Panc1 (cell line): ENCODE results near the gene SMIM35. TPM values are rescaled to one million over a fixed set of nuclear protein-coding genes. Genes with fewer than 3 reads are reported as not detected.

Experiments used
- ATAC-seq: fragments of 200-7000 bp; cut with Tn5 transposase; 2 replicates; pipeline ENCODE4 v1.9.1; 2020; ENCODE audit warnings: mild to moderate bottlenecking, moderate library complexity
- BruUV-seq: library from RNA; stranded (reverse); fragments of 400-500 nt; replicated peaks from 2 replicates; lab custom pipeline; 2021; lab: Mats Ljungman, UMichigan
- CTCF ChIA-PET: fragments of 300-600 bp; sonication (Branson Sonifier 250); formaldehyde crosslinking; loops from one replicate; lab custom pipeline; 2022; ENCODE audit warnings: antibody characterized with exemption; lab: Charles Lee
- POLR2A ChIA-PET: fragments of 300-600 bp; sonication (Branson Sonifier 250); formaldehyde crosslinking; loops from one replicate; lab custom pipeline; 2022; ENCODE audit warnings: antibody characterized with exemption; lab: Charles Lee
- DNase-seq: peaks from one replicate; pipeline ENCODE4 v3.0.0-alpha.2; 2010; ENCODE audit warnings: low read depth, low spot score
- H3K27ac ChIP-seq: 2 replicates; pipeline ENCODE4 v1.5.1; 2011; ENCODE audit warnings: mild to moderate bottlenecking, low read length, inconsistent platforms
- H3K27me3 ChIP-seq: fragments of 200-500 bp; sonication (Bioruptor generic); 2 replicates; pipeline ENCODE4 v1.6.0; 2014; ENCODE audit warnings: low read length, inconsistent platforms; ENCODE audit not compliant: control insufficient read depth, insufficient read depth
- H3K36me3 ChIP-seq: fragments of 200-500 bp; sonication (Bioruptor generic); 2 replicates; pipeline ENCODE4 v1.5.1; 2014; ENCODE audit warnings: inconsistent platforms, mild to moderate bottlenecking, low read length, moderate library complexity; ENCODE audit not compliant: control insufficient read depth, insufficient read depth
- H3K4me1 ChIP-seq: 2 replicates; pipeline ENCODE4 v1.5.1; 2011; ENCODE audit warnings: inconsistent platforms, mild to moderate bottlenecking, low read length, moderate library complexity; ENCODE audit not compliant: control insufficient read depth, insufficient read depth
- H3K4me3 ChIP-seq, 2 experiments: 2 replicates each; pipeline ENCODE4 v1.5.1; 2011 to 2012; ENCODE audit warnings: low read depth in 2 of 2, low read length in 2 of 2, mild to moderate bottlenecking in 2 of 2, inconsistent platforms in 1 of 2, moderate library complexity in 1 of 2
- H3K9me3 ChIP-seq: fragments of 200-500 bp; sonication (Bioruptor generic); 2 replicates; pipeline ENCODE4 v1.5.1; 2014; ENCODE audit warnings: low read depth, mild to moderate bottlenecking, inconsistent platforms, low read length, moderate library complexity; ENCODE audit not compliant: control insufficient read depth, insufficient read depth
- POLR2AphosphoS5 ChIP-seq: IDR thresholded peaks from 2 replicates; pipeline ENCODE4 v1.6.1; 2012; ENCODE audit warnings: mild to moderate bottlenecking, low read depth, low read length, moderate library complexity
- SIN3A ChIP-seq: IDR thresholded peaks from 2 replicates; pipeline ENCODE4 v1.6.1; 2012; ENCODE audit warnings: low read depth, mild to moderate bottlenecking, low read length, moderate library complexity, borderline replicate concordance; ENCODE audit not compliant: insufficient read depth
- TCF7L2 ChIP-seq: IDR thresholded peaks from 2 replicates; pipeline ENCODE4 v1.6.1; 2011; ENCODE audit warnings: mild to moderate bottlenecking, low read depth, low read length, inconsistent platforms
- in situ Hi-C: cut with HindIII; loops from 2 replicates; pipeline ENCODE4 v1.10.0; 2016; ENCODE audit warnings: low sequenced_read_pairs, low pct_unique_long_range_greater_than_20kb
- intact Hi-C: fragments of 100-400 bp; cut with micrococcal nuclease; formaldehyde crosslinking; loops from one replicate; pipeline ENCODE4 v1.10.0; 2022; ENCODE audit not compliant: unreplicated experiment
- total RNA-seq: library from RNA; stranded (reverse); gene quantifications from one replicate; pipeline ENCODE4 v1.2.1, GENCODE V29; 2021; ENCODE audit not compliant: unreplicated experiment
- TF ChIP-seq, protein P1 (sequence below), 2 experiments: IDR thresholded peaks; 2 replicates each; pipeline ENCODE4 v1.6.1; 2011 to 2012; ENCODE audit warnings: low read depth in 2 of 2, control low read depth in 1 of 2, low read length in 1 of 2, mild to moderate bottlenecking in 1 of 2, moderate library complexity in 1 of 2; ENCODE audit not compliant: insufficient read depth in 1 of 2
- TF ChIP-seq, protein P2 (sequence below): fragments of 450-650 bp; IDR thresholded peaks from 2 replicates; pipeline ENCODE4 v1.5.1; 2017; ENCODE audit warnings: mild to moderate bottlenecking

SMIM35 gene
- total RNA-seq, 1 experiment from 2014 or later, result not detected

DNA sequence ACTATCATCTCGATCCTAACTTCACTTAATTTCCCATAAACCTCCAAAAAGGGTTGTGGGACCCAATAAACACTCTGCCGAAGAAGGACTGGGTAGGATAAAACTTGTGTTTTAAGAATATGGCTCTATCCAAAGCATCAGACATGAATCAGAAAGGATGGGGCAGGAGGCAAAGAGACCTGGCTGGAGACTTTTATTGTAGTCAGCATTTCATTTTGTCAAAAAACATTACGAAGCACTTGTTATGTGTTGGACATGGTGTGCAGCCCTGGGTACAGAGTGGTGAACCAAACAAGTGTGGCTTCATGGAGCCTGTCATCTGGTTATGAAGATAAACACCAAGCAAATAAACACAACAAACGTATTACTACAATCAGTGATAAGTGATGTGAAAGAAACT is 83.3 kb downstream of the SMIM35 start:
- in situ Hi-C loops (no loop called here), intact Hi-C loops (no loop called here)
- CTCF ChIA-PET, result no interaction called here
- Histone ChIP-seq H3K27me3 (0 out of 2 replicates have a peak, but pooled peaks cover 5% of the 10 kb centered on the region), H3K9me3 (no peaks in the 10 kb centered on the region), H3K36me3 (no peaks in the 10 kb centered on the region), H3K27ac (no peak overlapping the region), H3K4me3 (no peak overlapping the region), H3K4me1 (no peaks in the 10 kb centered on the region)
- ATAC-seq, result no peak
- BruUV-seq, result no TSS peak
- no peak for DNase-seq
- no peak for TF ChIP-seq TCF7L2
- TF ChIP-seq, protein P1, sequence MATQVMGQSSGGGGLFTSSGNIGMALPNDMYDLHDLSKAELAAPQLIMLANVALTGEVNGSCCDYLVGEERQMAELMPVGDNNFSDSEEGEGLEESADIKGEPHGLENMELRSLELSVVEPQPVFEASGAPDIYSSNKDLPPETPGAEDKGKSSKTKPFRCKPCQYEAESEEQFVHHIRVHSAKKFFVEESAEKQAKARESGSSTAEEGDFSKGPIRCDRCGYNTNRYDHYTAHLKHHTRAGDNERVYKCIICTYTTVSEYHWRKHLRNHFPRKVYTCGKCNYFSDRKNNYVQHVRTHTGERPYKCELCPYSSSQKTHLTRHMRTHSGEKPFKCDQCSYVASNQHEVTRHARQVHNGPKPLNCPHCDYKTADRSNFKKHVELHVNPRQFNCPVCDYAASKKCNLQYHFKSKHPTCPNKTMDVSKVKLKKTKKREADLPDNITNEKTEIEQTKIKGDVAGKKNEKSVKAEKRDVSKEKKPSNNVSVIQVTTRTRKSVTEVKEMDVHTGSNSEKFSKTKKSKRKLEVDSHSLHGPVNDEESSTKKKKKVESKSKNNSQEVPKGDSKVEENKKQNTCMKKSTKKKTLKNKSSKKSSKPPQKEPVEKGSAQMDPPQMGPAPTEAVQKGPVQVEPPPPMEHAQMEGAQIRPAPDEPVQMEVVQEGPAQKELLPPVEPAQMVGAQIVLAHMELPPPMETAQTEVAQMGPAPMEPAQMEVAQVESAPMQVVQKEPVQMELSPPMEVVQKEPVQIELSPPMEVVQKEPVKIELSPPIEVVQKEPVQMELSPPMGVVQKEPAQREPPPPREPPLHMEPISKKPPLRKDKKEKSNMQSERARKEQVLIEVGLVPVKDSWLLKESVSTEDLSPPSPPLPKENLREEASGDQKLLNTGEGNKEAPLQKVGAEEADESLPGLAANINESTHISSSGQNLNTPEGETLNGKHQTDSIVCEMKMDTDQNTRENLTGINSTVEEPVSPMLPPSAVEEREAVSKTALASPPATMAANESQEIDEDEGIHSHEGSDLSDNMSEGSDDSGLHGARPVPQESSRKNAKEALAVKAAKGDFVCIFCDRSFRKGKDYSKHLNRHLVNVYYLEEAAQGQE (IDR thresholded peaks at IDR 0.05; ENCODE audit: insufficient read depth in 1 of 2, low read depth in 2 of 2, low read length in 1 of 2), result no peak
- TF ChIP-seq, protein P2, sequence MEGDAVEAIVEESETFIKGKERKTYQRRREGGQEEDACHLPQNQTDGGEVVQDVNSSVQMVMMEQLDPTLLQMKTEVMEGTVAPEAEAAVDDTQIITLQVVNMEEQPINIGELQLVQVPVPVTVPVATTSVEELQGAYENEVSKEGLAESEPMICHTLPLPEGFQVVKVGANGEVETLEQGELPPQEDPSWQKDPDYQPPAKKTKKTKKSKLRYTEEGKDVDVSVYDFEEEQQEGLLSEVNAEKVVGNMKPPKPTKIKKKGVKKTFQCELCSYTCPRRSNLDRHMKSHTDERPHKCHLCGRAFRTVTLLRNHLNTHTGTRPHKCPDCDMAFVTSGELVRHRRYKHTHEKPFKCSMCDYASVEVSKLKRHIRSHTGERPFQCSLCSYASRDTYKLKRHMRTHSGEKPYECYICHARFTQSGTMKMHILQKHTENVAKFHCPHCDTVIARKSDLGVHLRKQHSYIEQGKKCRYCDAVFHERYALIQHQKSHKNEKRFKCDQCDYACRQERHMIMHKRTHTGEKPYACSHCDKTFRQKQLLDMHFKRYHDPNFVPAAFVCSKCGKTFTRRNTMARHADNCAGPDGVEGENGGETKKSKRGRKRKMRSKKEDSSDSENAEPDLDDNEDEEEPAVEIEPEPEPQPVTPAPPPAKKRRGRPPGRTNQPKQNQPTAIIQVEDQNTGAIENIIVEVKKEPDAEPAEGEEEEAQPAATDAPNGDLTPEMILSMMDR, result no peak
- TF ChIP-seq POLR2AphosphoS5, result no peak
- TF ChIP-seq SIN3A, result no peak
- POLR2A ChIA-PET, result no interaction called here

DNA sequence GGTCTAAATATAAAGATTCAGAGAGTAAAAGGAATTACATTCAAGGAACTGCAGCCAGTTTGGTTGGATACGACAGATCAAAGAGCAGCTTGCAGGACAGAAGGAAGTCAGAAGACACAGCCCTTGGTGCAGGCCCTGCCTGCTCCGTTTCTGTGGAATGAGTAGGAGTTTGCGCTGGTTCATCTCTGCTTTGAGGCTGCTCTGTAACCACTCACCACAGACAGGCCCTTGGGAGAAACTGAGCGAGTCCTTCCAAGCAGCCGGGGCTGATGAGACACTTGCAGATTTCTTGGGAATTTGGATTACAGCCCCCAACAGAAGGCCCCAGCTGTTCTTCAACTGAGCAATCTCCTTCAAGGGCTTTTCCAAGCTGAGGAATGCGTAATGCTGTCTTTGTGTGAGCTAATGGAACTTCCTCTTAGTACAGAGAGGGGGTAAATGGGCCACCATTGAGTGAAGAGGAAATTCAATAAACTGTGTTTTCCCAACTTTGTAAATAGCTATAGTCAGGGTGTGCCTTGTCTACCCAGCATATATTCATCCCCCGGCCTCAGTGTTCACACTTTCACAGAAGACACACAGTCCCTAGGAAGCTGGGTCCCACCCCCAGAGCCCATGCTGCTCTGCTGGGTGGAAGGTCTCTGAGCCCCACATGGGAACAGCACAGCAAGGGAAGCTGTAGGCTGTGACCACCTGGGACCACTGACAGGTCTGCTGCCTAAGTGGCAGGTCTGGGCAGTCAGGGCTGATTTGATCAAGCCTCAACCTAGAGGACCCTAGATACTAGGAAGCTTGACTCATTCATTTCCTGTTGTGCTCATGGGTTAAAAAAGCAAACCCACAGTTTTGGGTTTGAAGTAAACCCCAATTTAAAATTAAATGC is 84.0 kb downstream of the SMIM35 start:
- Histone ChIP-seq H3K36me3 (no peaks in the 10 kb centered on the region), H3K27ac (no peak overlapping the region), H3K4me1 (no peaks in the 10 kb centered on the region), H3K9me3 (no peaks in the 10 kb centered on the region), H3K4me3 (no peak overlapping the region), H3K27me3 (0 out of 2 replicates have a peak, but pooled peaks cover 3% of the 10 kb centered on the region)
- intact Hi-C loops (no loop called here), in situ Hi-C loops (no loop called here)
- ATAC-seq, result no peak
- DNase-seq, result no peak
- no TSS peak for BruUV-seq
- TF ChIP-seq SIN3A (no peak), POLR2AphosphoS5 (no peak), TCF7L2 (no peak)
- TF ChIP-seq, protein P1 (IDR thresholded peaks at IDR 0.05; ENCODE audit: insufficient read depth in 1 of 2, low read depth in 2 of 2, low read length in 1 of 2), result no peak
- TF ChIP-seq, protein P2, result no peak
- ChIA-PET CTCF (no interaction called here), POLR2A (no interaction called here)
